ENCODE results near the gene MYH15. TPM values are rescaled to one million over a fixed set of nuclear protein-coding genes. Genes with fewer than 3 reads are reported as not detected.

Gene MYH15
- total RNA-seq, 2 donors from 2014 or later: 0.07 to 0.15 TPM

DNA sequence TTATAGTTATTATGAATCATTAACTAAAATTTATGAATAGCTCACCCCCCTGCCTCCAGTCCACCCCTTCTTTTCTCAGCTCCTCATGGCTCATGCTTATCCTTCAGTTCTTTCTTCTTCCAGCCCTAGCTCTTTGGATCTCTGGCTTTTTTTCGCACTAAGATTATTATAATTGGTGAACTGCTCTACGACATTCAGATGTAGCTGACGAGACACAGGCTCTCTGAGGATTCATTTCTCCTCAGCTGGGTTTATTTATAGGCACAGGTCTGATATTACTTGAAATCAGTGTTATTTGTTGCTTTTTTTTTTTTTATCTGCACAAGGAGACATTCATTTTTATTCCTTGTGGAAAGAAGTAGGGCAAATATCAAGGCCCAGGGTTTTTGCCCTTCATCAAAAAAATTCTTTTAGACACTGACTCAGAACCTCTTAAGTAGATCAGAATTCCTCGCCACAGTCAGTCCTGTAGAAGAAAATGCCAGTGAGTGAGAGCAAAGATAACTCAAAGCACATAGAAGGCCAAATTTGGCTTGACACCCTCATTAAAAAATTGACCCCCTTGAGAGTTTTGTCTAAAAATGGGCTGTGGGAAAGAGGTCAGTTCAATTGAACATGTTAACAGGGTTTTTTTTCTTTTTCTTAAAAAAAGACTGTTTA lies 106.6 kb downstream of the MYH15 start:
- Mint-ChIP-seq H3K36me3 (ENCODE audit: low read depth) (no peaks in the 10 kb centered on the region), H3K27ac (no peak overlapping the region), H3K9me3 (no peaks in the 10 kb centered on the region), H3K4me1 (peaks cover 8% of the 10 kb centered on the region), H3K27me3 (ENCODE audit: insufficient read depth) (peaks cover 62% of the 10 kb centered on the region), H3K4me3 (no peak overlapping the region)
- Histone ChIP-seq H3K9me3 (ENCODE audit: control insufficient read depth, low read length) (peaks cover 7% of the 10 kb centered on the region), H3K27me3 (ENCODE audit: control insufficient read depth, insufficient read depth, low read length, poor library complexity, severe bottlenecking) (peaks cover 89% of the 10 kb centered on the region), H3K27ac (ENCODE audit: low read depth, low read length) (no peak overlapping the region), H3K4me3 (ENCODE audit: low read length) (no peak overlapping the region), H3K36me3 (ENCODE audit: control insufficient read depth, insufficient read depth, low read length) (no peaks in the 10 kb centered on the region), H3K4me1 (ENCODE audit: control insufficient read depth, insufficient read depth, low read length) (no peaks in the 10 kb centered on the region), H3K9ac (ENCODE audit: extremely low read depth, low read length, poor library complexity, severe bottlenecking) (no peak overlapping the region)
- 93% methylated on average over 4 of the region's 4 CpGs; no CpG with 5 or more reads in 1 of the 2 experiments for WGBS, 2 experiments (ENCODE audit: insufficient coverage in 1 of 2, insufficient read length in 1 of 2)
- DNase-seq: no peak
- TF ChIP-seq CTCF (conservative IDR thresholded peaks at IDR 0.05): no peak

GRCh38 chr3:108403198-108403597 lies 107.2 kb downstream of the MYH15 start:
- H3K4me3 ChIP-seq (ENCODE audit: low read length): no peak overlapping the region
- Mint-ChIP-seq H3K9me3 (no peaks in the 10 kb centered on the region), H3K36me3 (ENCODE audit: low read depth) (no peaks in the 10 kb centered on the region), H3K4me1 (peaks cover 8% of the 10 kb centered on the region), H3K4me3 (no peak overlapping the region), H3K27me3 (ENCODE audit: insufficient read depth) (peaks cover 68% of the 10 kb centered on the region), H3K27ac (no peak overlapping the region)
- no peak overlapping the region for H3K27ac ChIP-seq (ENCODE audit: low read depth, low read length)
- H3K4me1 ChIP-seq (ENCODE audit: control insufficient read depth, insufficient read depth, low read length): no peaks in the 10 kb centered on the region
- DNase-seq: no peak
- 100% methylated on average over 1 of the region's 1 CpG; no CpG with 5 or more reads in 1 of the 2 experiments for WGBS, 2 experiments (ENCODE audit: insufficient coverage in 1 of 2, insufficient read length in 1 of 2)
- no peak for TF ChIP-seq CTCF (conservative IDR thresholded peaks at IDR 0.05)
- H3K36me3 ChIP-seq (ENCODE audit: control insufficient read depth, insufficient read depth, low read length): no peaks in the 10 kb centered on the region
- peaks cover 7% of the 10 kb centered on the region for H3K9me3 ChIP-seq (ENCODE audit: control insufficient read depth, low read length)
- H3K9ac ChIP-seq (ENCODE audit: extremely low read depth, low read length, poor library complexity, severe bottlenecking): no peak overlapping the region
- peaks cover 95% of the 10 kb centered on the region for H3K27me3 ChIP-seq (ENCODE audit: control insufficient read depth, insufficient read depth, low read length, poor library complexity, severe bottlenecking)

GRCh38 chr3:108401836-108402235 lies 108.6 kb downstream of the MYH15 start:
- DNase-seq: no peak
- peaks cover 70% of the 10 kb centered on the region for H3K27me3 Mint-ChIP-seq (ENCODE audit: insufficient read depth)
- no peaks in the 10 kb centered on the region for H3K9me3 Mint-ChIP-seq

More at GRCh38 chr3:108401836-108402235, 108.6 kb downstream of the MYH15 start:
- 83 to 100% methylated on average over 1 of the region's 2 CpGs for WGBS, 2 experiments (ENCODE audit: insufficient coverage in 1 of 2, insufficient read length in 1 of 2)
- H3K27ac Mint-ChIP-seq: no peak overlapping the region
- H3K4me3 ChIP-seq (ENCODE audit: low read length): no peak overlapping the region
- H3K9ac ChIP-seq (ENCODE audit: extremely low read depth, low read length, poor library complexity, severe bottlenecking): no peak overlapping the region
- peaks cover 95% of the 10 kb centered on the region for H3K27me3 ChIP-seq (ENCODE audit: control insufficient read depth, insufficient read depth, low read length, poor library complexity, severe bottlenecking)
- no peaks in the 10 kb centered on the region for H3K4me1 ChIP-seq (ENCODE audit: control insufficient read depth, insufficient read depth, low read length)
- TF ChIP-seq CTCF (conservative IDR thresholded peaks at IDR 0.05): no peak
- H3K27ac ChIP-seq (ENCODE audit: low read depth, low read length): no peak overlapping the region
- peaks cover 7% of the 10 kb centered on the region for H3K9me3 ChIP-seq (ENCODE audit: control insufficient read depth, low read length)
- no peaks in the 10 kb centered on the region for H3K36me3 ChIP-seq (ENCODE audit: control insufficient read depth, insufficient read depth, low read length)
- no peaks in the 10 kb centered on the region for H3K36me3 Mint-ChIP-seq (ENCODE audit: low read depth)
- no peak overlapping the region for H3K4me3 Mint-ChIP-seq
- H3K4me1 Mint-ChIP-seq: peaks cover 8% of the 10 kb centered on the region
